ENCODE data around the gene NRXN3. TPM values are rescaled to one million over a fixed set of nuclear protein-coding genes. Genes with fewer than 3 reads are reported as not detected.

The NRXN3 gene
- total RNA-seq, 2 donors from 2014 or later, result 1.3 to 2.3 TPM

DNA sequence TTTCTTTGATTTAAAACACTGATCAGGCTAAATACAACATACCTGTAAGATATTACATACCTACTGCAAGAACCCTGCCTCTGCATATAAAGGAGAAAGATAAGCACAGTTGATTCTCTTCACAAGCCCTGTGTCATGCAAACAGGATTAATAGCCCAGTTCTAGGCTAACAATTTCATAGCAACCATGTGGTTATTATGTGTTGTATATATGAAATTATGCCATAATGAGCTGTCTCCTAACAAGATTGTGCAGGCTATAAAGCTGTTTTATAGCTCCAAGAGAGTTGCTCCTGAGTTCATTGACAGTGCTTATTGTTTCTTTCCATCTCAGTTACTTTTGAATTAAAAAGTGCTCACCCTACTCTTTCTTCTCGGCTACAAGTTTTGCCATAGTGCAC is 1431.9 kb downstream of the NRXN3 start:
- intact Hi-C loops (cut with DNase I), result no loop called here
- H3K9me3 ChIP-seq, result no peaks in the 10 kb centered on the region
- H3K27me3 ChIP-seq, result no peaks in the 10 kb centered on the region
- TF ChIP-seq, protein P1, sequence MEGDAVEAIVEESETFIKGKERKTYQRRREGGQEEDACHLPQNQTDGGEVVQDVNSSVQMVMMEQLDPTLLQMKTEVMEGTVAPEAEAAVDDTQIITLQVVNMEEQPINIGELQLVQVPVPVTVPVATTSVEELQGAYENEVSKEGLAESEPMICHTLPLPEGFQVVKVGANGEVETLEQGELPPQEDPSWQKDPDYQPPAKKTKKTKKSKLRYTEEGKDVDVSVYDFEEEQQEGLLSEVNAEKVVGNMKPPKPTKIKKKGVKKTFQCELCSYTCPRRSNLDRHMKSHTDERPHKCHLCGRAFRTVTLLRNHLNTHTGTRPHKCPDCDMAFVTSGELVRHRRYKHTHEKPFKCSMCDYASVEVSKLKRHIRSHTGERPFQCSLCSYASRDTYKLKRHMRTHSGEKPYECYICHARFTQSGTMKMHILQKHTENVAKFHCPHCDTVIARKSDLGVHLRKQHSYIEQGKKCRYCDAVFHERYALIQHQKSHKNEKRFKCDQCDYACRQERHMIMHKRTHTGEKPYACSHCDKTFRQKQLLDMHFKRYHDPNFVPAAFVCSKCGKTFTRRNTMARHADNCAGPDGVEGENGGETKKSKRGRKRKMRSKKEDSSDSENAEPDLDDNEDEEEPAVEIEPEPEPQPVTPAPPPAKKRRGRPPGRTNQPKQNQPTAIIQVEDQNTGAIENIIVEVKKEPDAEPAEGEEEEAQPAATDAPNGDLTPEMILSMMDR (IDR thresholded peaks at IDR 0.05), result no peak
- no peak for TF ChIP-seq POLR2A (IDR thresholded peaks at IDR 0.05)
- peak overlapping the region in 2 of 4 donors; percentile 4 to 50 for H3K27ac ChIP-seq
- ATAC-seq, result no peak
- no peak overlapping the region for H3K4me3 ChIP-seq
- no peaks in the 10 kb centered on the region for H3K36me3 ChIP-seq (replicated peaks in 1 of 2; ENCODE audit: insufficient read depth in 1 of 2, low read depth in 2 of 2)
- 50 to 68% methylated on average over 1 of the region's 1 CpG for WGBS, 2 donors
- no peak for DNase-seq
- peaks cover 8% of the 10 kb centered on the region for H3K4me1 ChIP-seq

DNA sequence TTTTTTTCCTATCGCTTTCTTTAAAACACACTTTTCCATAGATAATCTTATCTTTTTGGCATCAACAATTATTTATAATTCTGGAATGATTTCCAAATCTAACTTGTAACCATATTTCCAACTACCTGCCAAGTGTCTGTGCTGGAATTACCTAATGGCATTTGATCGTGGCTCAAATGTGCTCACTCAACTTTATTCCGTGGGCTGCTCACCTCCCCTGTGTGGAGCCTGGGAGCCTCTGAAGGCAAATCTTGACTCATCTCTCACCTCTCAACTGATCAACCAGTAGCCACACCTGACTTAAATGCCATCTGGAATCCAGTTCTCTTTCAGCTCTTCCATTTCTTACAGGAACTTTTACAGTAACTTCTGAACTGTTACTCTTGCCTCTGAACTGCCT is 1432.6 kb downstream of the NRXN3 start:
- DNase-seq, result no peak
- TF ChIP-seq, protein P1 (IDR thresholded peaks at IDR 0.05), result no peak
- TF ChIP-seq POLR2A (IDR thresholded peaks at IDR 0.05), result no peak
- Histone ChIP-seq H3K4me3 (no peak overlapping the region), H3K4me1 (peaks cover 8% of the 10 kb centered on the region), H3K9me3 (no peaks in the 10 kb centered on the region), H3K36me3 (replicated peaks in 1 of 2; ENCODE audit: insufficient read depth in 1 of 2, low read depth in 2 of 2) (no peaks in the 10 kb centered on the region), H3K27me3 (no peaks in the 10 kb centered on the region), H3K27ac (peak overlapping the region in 1 of 4 donors; percentile 14)
- intact Hi-C loops (cut with DNase I), result no loop called here
- 17 to 19% methylated on average over 3 of the region's 3 CpGs for WGBS, 2 donors
- peak; percentile 48 for ATAC-seq

DNA sequence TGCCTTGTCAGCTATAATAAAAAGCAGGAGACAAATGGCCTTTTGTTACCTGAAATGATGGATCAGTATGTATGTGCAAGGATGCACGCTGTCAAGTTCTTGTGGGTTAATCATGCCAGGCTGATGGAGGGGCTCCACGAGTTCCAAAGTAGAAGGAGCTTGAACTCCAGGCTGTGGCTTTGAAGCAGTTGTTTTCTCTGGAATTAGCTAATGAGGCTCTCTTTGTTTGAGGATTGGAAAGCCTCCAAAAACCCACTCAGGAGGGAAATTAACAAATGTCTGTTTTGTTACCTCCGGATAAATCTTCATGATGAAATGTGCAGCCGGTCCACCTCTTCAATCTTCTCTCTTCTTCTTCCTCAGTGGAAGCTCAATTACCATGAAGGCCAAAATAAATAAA is 1435.7 kb downstream of the NRXN3 start:
- no peak for DNase-seq
- TF ChIP-seq, protein P1 (IDR thresholded peaks at IDR 0.05), result no peak
- TF ChIP-seq POLR2A (IDR thresholded peaks at IDR 0.05), result no peak
- no peak overlapping the region for H3K4me3 ChIP-seq
- intact Hi-C loops (cut with DNase I), result no loop called here
- ATAC-seq, result no peak
- H3K36me3 ChIP-seq (replicated peaks in 1 of 2; ENCODE audit: insufficient read depth in 1 of 2, low read depth in 2 of 2), result no peaks in the 10 kb centered on the region
- peaks cover 8% of the 10 kb centered on the region for H3K4me1 ChIP-seq
- no peaks in the 10 kb centered on the region for H3K27me3 ChIP-seq
- H3K9me3 ChIP-seq, result no peaks in the 10 kb centered on the region
- H3K27ac ChIP-seq, result no peak overlapping the region
- WGBS, 2 donors, result 55 to 63% methylated on average over 4 of the region's 4 CpGs

DNA sequence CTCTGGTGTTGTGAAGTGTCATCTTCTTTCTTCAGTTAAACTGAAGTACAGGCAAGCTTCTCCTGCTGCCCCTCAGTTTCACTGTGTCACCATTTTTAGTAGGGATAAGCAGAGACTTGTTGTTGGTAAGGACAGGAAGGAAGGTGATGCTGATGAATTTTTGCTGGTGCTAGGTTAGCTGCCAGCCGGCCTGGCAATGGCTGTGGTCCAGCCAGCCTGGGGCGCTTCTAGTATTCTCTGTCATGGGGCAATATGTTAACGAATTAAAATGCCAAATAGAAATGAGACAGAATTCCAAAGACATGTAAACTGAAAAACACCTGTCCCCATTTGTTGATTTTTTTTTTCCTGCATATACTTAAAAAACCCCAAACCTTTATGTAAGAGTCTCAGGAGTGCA is 1438.3 kb downstream of the NRXN3 start:
- no peaks in the 10 kb centered on the region for H3K9me3 ChIP-seq
- no peak for TF ChIP-seq POLR2A (IDR thresholded peaks at IDR 0.05)
- TF ChIP-seq, protein P1 (IDR thresholded peaks at IDR 0.05), result no peak
- H3K4me1 ChIP-seq, result no peaks in the 10 kb centered on the region
- no peak overlapping the region for H3K4me3 ChIP-seq
- no peaks in the 10 kb centered on the region for H3K36me3 ChIP-seq (replicated peaks in 1 of 2; ENCODE audit: insufficient read depth in 1 of 2, low read depth in 2 of 2)
- DNase-seq (no peak), ATAC-seq (no peak)
- intact Hi-C loops (cut with DNase I), result no loop called here
- H3K27me3 ChIP-seq, result no peaks in the 10 kb centered on the region
- WGBS, 2 donors, result 82% methylated on average over 3 of the region's 3 CpGs
- no peak overlapping the region for H3K27ac ChIP-seq

DNA sequence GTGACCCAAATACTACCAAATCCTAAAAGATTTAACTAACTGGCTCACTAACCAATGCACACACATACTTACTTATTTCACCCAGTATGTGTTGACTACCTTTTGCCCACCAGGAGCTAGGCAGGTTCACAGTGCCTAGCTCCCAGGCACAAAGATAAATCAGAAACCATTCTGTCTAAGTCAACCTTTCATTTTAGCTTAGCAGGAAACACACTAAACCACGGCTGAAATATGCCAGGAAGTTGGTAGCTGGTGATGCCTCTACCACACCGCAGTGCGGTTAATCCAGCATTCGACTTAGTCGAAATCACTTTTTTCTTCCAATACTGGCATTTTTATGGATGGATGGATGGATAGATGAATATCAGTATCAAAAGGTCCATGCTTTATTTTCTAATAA is 1443.5 kb downstream of the NRXN3 start:
- intact Hi-C loops (cut with DNase I), result no loop called here
- TF ChIP-seq POLR2A (IDR thresholded peaks at IDR 0.05), result no peak
- TF ChIP-seq, protein P1 (IDR thresholded peaks at IDR 0.05), result no peak
- H3K4me3 ChIP-seq, result no peak overlapping the region
- no peaks in the 10 kb centered on the region for H3K9me3 ChIP-seq
- no peak overlapping the region for H3K27ac ChIP-seq
- no peaks in the 10 kb centered on the region for H3K4me1 ChIP-seq
- H3K36me3 ChIP-seq (replicated peaks in 1 of 2; ENCODE audit: insufficient read depth in 1 of 2, low read depth in 2 of 2), result no peaks in the 10 kb centered on the region
- no peak for ATAC-seq
- WGBS, 2 donors, result 79 to 88% methylated on average over 5 of the region's 5 CpGs
- no peak for DNase-seq
- H3K27me3 ChIP-seq, result no peaks in the 10 kb centered on the region

Data from body of pancreas (tissue), 4 donors.